HCT116 (cell line): Measurements from ENCODE around the gene PRM3. TPM values are rescaled to one million over a fixed set of nuclear protein-coding genes. Genes with fewer than 3 reads are reported as not detected.

ENCODE experiments used
- ATAC-seq: fragments of 200-7000 bp; cut with Tn5 transposase; 2 replicates; pipeline ENCODE4 v1.9.1; 2020; ENCODE audit warnings: mild to moderate bottlenecking, moderate library complexity
- Bru-seq: library from RNA; stranded (reverse); fragments of 400-500 nt; gene quantifications from one replicate; lab custom pipeline; 2021; lab: Mats Ljungman, UMichigan
- BruChase-seq, 2 experiments: library from RNA; stranded (reverse); fragments of 400-500 nt; gene quantifications; one replicate each; lab custom pipeline; 2021; lab: Mats Ljungman, UMichigan
- BruUV-seq: library from RNA; stranded (reverse); fragments of 400-500 nt; replicated peaks from 2 replicates; lab custom pipeline; 2021; lab: Mats Ljungman, UMichigan
- CTCF ChIA-PET: fragments of 300-600 bp; sonication (Branson Sonifier 250); formaldehyde crosslinking; loops from one replicate; lab custom pipeline; 2021; ENCODE audit warnings: antibody characterized with exemption; lab: Charles Lee
- POLR2A ChIA-PET: fragments of 300-600, 350-600 bp; sonication (Branson Sonifier 250); formaldehyde crosslinking; loops from one replicate; lab custom pipeline; 2021; ENCODE audit warnings: antibody characterized with exemption; lab: Charles Lee
- RAD21 ChIA-PET, 2 experiments: fragments of 300-600 bp; sonication (Branson Sonifier 250); formaldehyde crosslinking; loops; one replicate each; lab custom pipeline; 2023; ENCODE audit warnings: low total read pairs in 2 of 2; ENCODE audit not compliant: uncharacterized antibody in 2 of 2, unreplicated experiment in 2 of 2, low non-redundant PET in 1 of 2; lab: Charles Lee
- DNase-seq: peaks from one replicate; pipeline ENCODE4 v3.0.0-alpha.2; 2010; ENCODE audit warnings: low read depth, low spot score
- H2AFZ ChIP-seq: fragments of 200-600 bp; shearing (Covaris generic), sonication (generic); 2 replicates; pipeline ENCODE4 v1.6.1; 2017; ENCODE audit warnings: low read depth, mixed run types, mixed read lengths, antibody characterized with exemption, low read length; ENCODE audit not compliant: poor library complexity, severe bottlenecking
- H3K27ac ChIP-seq: 2 replicates; pipeline ENCODE4 v1.5.1; 2012; ENCODE audit warnings: low read depth, low read length
- H3K27me3 ChIP-seq: fragments of 200-600 bp; sonication (generic); 2 replicates; pipeline ENCODE4 v1.6.1; 2016; ENCODE audit warnings: mixed run types, low read length, mixed read lengths; ENCODE audit not compliant: insufficient read depth
- H3K36me3 ChIP-seq, 2 experiments: fragments of 200-500 bp in 1 of 2; fragments of 200-600 bp in 1 of 2; sonication (Bioruptor generic) in 1 of 2; sonication (generic) in 1 of 2; 2 replicates each; pipeline versions ENCODE4 v1.5.1 to v1.6.1; 2014 to 2016; ENCODE audit warnings: low read length in 2 of 2, inconsistent platforms in 1 of 2, mixed read lengths in 1 of 2, mixed run types in 1 of 2; ENCODE audit not compliant: insufficient read depth in 2 of 2, control insufficient read depth in 1 of 2
- H3K4me1 ChIP-seq, 2 experiments: fragments of 200-600 bp in 1 of 2; sonication (generic) in 1 of 2; 2 replicates each; pipeline versions ENCODE4 v1.5.1 to v1.6.1; 2012 to 2017; ENCODE audit warnings: low read length in 2 of 2, inconsistent platforms in 1 of 2, mild to moderate bottlenecking in 1 of 2, mixed read lengths in 1 of 2, mixed run types in 1 of 2, moderate library complexity in 1 of 2; ENCODE audit not compliant: insufficient read depth in 2 of 2, control insufficient read depth in 1 of 2
- H3K4me2 ChIP-seq: fragments of 200-600 bp; sonication (generic); 2 replicates; pipeline ENCODE4 v1.6.1; 2017; ENCODE audit warnings: mixed run types, low read length, mixed read lengths
- H3K4me3 ChIP-seq, 2 experiments: fragments of 200-600 bp in 1 of 2; sonication (generic) in 1 of 2; replicated peaks in 1 of 2; 2 replicates each; pipeline ENCODE4 v1.5.1; 2011 to 2016; ENCODE audit warnings: low read length in 2 of 2, control low read depth in 1 of 2, low read depth in 1 of 2, mild to moderate bottlenecking in 1 of 2, mixed read lengths in 1 of 2, mixed run types in 1 of 2
- H3K79me2 ChIP-seq: fragments of 200-600 bp; sonication (generic); 2 replicates; pipeline ENCODE4 v1.6.1; 2017; ENCODE audit warnings: mild to moderate bottlenecking, mixed run types, low read length, moderate library complexity, mixed read lengths; ENCODE audit not compliant: insufficient read depth
- H3K9ac ChIP-seq: fragments of 200-600 bp; sonication (generic); 2 replicates; pipeline ENCODE4 v1.6.1; 2016; ENCODE audit warnings: low read length, mixed read lengths
- H3K9me2 ChIP-seq: fragments of 200-600 bp; sonication (generic), shearing (Covaris generic); 2 replicates; pipeline ENCODE4 v1.6.1; 2017; ENCODE audit warnings: mixed run types, mild to moderate bottlenecking, moderate library complexity; ENCODE audit not compliant: insufficient read depth
- H3K9me3 ChIP-seq, 2 experiments: fragments of 200-500 bp in 1 of 2; fragments of 200-600 bp in 1 of 2; sonication (Bioruptor generic) in 1 of 2; sonication (generic) in 1 of 2; 2 replicates each; pipeline ENCODE4 v1.6.1; 2014 to 2017; ENCODE audit warnings: low read length in 2 of 2, mixed read lengths in 2 of 2, inconsistent platforms in 1 of 2, low read depth in 1 of 2, mild to moderate bottlenecking in 1 of 2, mixed run types in 1 of 2, moderate library complexity in 1 of 2; ENCODE audit not compliant: control insufficient read depth in 1 of 2, insufficient read depth in 1 of 2
- H4K20me1 ChIP-seq: fragments of 200-600 bp; sonication (generic), shearing (Covaris generic); 2 replicates; pipeline ENCODE4 v1.6.1; 2017; ENCODE audit warnings: mixed run types, mild to moderate bottlenecking, moderate library complexity; ENCODE audit not compliant: insufficient read depth
- CEBPB ChIP-seq: IDR thresholded peaks from 2 replicates; pipeline ENCODE4 v1.6.1; 2012; ENCODE audit warnings: low read depth
- EZH2 ChIP-seq: fragments of 200-600 bp; sonication (generic); IDR thresholded peaks from 2 replicates; pipeline ENCODE4 v1.6.1; 2017; ENCODE audit warnings: antibody characterized with exemption, mixed run types
- EZH2phosphoT487 ChIP-seq: fragments of 200-600 bp; IDR thresholded peaks from 2 replicates; pipeline ENCODE4 v1.6.1; 2018; ENCODE audit warnings: antibody characterized with exemption, borderline replicate concordance
- FOSL1 ChIP-seq: IDR thresholded peaks from 2 replicates; pipeline ENCODE4 v1.6.1; 2012; ENCODE audit warnings: low read depth
- JUND ChIP-seq: IDR thresholded peaks from 2 replicates; pipeline ENCODE4 v1.6.1; 2012
- POLR2AphosphoS5 ChIP-seq: IDR thresholded peaks from 2 replicates; pipeline ENCODE4 v1.6.1; 2011; ENCODE audit warnings: mild to moderate bottlenecking, low read depth, low read length, moderate library complexity
- RAD21 ChIP-seq: IDR thresholded peaks from 2 replicates; pipeline ENCODE4 v1.6.1; 2012; ENCODE audit warnings: low read depth, mild to moderate bottlenecking
- TCF7L2 ChIP-seq: IDR thresholded peaks from 2 replicates; pipeline ENCODE4 v1.7.0; 2011; ENCODE audit warnings: borderline replicate concordance, inconsistent platforms; ENCODE audit not compliant: insufficient read depth, insufficient read length; ENCODE audit errors: extremely low read depth
- ZFX ChIP-seq: fragments of 450-650 bp; IDR thresholded peaks from 2 replicates; pipeline ENCODE4 v1.6.1; 2017
- ZNF274 ChIP-seq: fragments of 200-500 bp; sonication (Bioruptor generic); IDR thresholded peaks from 2 replicates; pipeline ENCODE4 v1.6.1; 2014; ENCODE audit warnings: mild to moderate bottlenecking, low read depth, low read length, inconsistent platforms
- intact Hi-C: fragments of 100-400 bp; cut with micrococcal nuclease; formaldehyde crosslinking; loops from 2 replicates; pipeline ENCODE4 v1.10.0; 2022
- long read RNA-seq: library from polyadenylated mRNA; unstranded; transcript quantifications from one replicate; pipeline ENCODE4 v2.0.0, GENCODE V29; 2021; ENCODE audit not compliant: unreplicated experiment
- polyA plus RNA-seq: library from polyadenylated mRNA; unstranded; fragments of >200 nt; gene quantifications from 2 replicates; pipeline ENCODE4 v1.2.1, GENCODE V29; 2012; ENCODE audit warnings: missing spikeins
- total RNA-seq: library from RNA; stranded (reverse); gene quantifications from one replicate; pipeline ENCODE4 v1.2.1, GENCODE V29; 2021; ENCODE audit not compliant: unreplicated experiment
- TF ChIP-seq, protein P1 (sequence below): IDR thresholded peaks from 2 replicates; pipeline ENCODE4 v1.6.1; 2011; ENCODE audit warnings: mild to moderate bottlenecking, low read length, moderate library complexity; ENCODE audit not compliant: insufficient replicate concordance; ENCODE audit errors: extremely low read depth
- TF ChIP-seq, protein P2 (sequence below): IDR thresholded peaks from 2 replicates; pipeline ENCODE4 v1.6.1; 2012
- TF ChIP-seq, protein P3 (sequence below): IDR thresholded peaks from 2 replicates; pipeline ENCODE4 v1.6.1; 2012
- TF ChIP-seq, protein P4 (sequence below), 3 experiments: fragments of 200-600 bp in 1 of 3; sonication (generic) in 1 of 3; IDR thresholded peaks in 2 of 3; conservative IDR thresholded peaks in 1 of 3; 2 replicates each; pipeline ENCODE4 v1.5.1; 2012 to 2017; ENCODE audit warnings: low read depth in 2 of 3, low read length in 2 of 3, antibody characterized with exemption in 1 of 3, borderline replicate concordance in 1 of 3, control low read depth in 1 of 3, mild to moderate bottlenecking in 1 of 3, mixed read lengths in 1 of 3, mixed run types in 1 of 3, moderate library complexity in 1 of 3; ENCODE audit not compliant: insufficient read depth in 1 of 3

The PRM3 gene, protein sequence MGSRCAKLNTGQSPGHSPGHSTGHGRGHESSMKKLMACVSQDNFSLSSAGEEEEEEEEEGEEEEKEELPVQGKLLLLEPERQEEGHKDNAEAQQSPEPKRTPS
- total RNA-seq = not detected
- polyA plus RNA-seq = not detected in 2 replicates
- Bru-seq, nascent RNA = not detected
- not detected for BruChase-seq, experiment 1, labeled RNA remaining after a 6-hour chase
- BruChase-seq, experiment 2, labeled RNA remaining after a 2-hour chase = not detected
- long read RNA-seq = 0 reads

DNA sequence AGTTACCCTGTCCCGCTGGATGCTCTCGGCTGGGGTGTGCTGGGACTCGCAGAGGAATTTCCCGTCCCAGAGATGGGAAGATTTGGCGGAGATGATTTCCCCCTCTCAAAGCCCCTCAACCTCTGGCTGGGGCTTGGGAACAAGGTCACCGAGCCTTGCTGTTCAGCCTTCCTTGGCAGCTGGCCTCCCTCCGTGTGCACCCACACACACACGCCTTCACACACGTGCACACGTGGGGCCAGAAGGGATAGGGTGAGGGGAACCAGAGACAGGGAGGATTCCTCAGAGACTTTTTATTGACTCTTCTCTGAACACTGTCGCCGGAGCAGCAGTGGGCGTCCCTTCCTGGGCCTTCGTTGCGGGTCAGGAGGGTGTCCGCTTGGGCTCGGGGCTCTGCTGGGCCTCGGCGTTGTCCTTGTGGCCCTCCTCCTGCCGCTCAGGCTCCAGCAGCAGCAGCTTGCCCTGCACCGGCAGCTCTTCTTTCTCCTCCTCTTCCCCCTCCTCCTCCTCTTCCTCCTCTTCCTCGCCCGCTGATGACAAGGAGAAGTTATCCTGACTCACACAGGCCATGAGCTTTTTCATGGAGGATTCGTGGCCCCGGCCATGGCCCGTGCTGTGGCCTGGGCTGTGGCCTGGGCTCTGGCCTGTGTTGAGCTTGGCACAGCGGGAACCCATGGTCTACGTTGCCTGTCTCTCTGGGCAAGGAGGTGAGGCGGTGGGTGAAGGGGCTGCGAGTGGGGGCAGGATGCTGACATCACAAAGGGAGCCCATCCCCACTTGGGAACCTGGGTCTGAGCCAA is at the start of gene PRM3:
Gene PRM3, minus strand, starts transcription at position 709 of the 800 bp plus-strand sequence. Its CDS starts 34 bp downstream, at position 675.
- no peak for ATAC-seq
- Histone ChIP-seq H3K79me2 (no peaks in the 10 kb centered on the region), H3K9me3 (no peaks in the 10 kb centered on the region), H3K27me3 (no peaks in the 10 kb centered on the region), H4K20me1 (no peaks in the 10 kb centered on the region)
- TF ChIP-seq, protein P1, sequence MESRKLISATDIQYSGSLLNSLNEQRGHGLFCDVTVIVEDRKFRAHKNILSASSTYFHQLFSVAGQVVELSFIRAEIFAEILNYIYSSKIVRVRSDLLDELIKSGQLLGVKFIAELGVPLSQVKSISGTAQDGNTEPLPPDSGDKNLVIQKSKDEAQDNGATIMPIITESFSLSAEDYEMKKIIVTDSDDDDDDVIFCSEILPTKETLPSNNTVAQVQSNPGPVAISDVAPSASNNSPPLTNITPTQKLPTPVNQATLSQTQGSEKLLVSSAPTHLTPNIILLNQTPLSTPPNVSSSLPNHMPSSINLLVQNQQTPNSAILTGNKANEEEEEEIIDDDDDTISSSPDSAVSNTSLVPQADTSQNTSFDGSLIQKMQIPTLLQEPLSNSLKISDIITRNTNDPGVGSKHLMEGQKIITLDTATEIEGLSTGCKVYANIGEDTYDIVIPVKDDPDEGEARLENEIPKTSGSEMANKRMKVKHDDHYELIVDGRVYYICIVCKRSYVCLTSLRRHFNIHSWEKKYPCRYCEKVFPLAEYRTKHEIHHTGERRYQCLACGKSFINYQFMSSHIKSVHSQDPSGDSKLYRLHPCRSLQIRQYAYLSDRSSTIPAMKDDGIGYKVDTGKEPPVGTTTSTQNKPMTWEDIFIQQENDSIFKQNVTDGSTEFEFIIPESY = no peak
- TF ChIP-seq FOSL1 (no peak), ZFX (no peak), POLR2AphosphoS5 (no peak), RAD21 (no peak), EZH2phosphoT487 (no peak), JUND (no peak), CEBPB (no peak), ZNF274 (no peak), TCF7L2 (no peak), EZH2 (no peak)
- TF ChIP-seq, protein P2, sequence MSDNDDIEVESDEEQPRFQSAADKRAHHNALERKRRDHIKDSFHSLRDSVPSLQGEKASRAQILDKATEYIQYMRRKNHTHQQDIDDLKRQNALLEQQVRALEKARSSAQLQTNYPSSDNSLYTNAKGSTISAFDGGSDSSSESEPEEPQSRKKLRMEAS = no peak
- TF ChIP-seq, protein P3, sequence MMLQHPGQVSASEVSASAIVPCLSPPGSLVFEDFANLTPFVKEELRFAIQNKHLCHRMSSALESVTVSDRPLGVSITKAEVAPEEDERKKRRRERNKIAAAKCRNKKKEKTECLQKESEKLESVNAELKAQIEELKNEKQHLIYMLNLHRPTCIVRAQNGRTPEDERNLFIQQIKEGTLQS = no peak
- TF ChIP-seq, protein P4, sequence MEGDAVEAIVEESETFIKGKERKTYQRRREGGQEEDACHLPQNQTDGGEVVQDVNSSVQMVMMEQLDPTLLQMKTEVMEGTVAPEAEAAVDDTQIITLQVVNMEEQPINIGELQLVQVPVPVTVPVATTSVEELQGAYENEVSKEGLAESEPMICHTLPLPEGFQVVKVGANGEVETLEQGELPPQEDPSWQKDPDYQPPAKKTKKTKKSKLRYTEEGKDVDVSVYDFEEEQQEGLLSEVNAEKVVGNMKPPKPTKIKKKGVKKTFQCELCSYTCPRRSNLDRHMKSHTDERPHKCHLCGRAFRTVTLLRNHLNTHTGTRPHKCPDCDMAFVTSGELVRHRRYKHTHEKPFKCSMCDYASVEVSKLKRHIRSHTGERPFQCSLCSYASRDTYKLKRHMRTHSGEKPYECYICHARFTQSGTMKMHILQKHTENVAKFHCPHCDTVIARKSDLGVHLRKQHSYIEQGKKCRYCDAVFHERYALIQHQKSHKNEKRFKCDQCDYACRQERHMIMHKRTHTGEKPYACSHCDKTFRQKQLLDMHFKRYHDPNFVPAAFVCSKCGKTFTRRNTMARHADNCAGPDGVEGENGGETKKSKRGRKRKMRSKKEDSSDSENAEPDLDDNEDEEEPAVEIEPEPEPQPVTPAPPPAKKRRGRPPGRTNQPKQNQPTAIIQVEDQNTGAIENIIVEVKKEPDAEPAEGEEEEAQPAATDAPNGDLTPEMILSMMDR (IDR thresholded peaks at IDR 0.05 in 2 of 3, conservative IDR thresholded peaks at IDR 0.05 in 1 of 3; ENCODE audit: borderline replicate concordance in 1 of 3, insufficient read depth in 1 of 3, low read depth in 2 of 3, low read length in 2 of 3) = no peak
- TF ChIP-seq, all 23 proteins: peak for 0
- no peak within 1 kb of the TSS for H2AFZ ChIP-seq
- no TSS peak for BruUV-seq
- H3K27ac ChIP-seq = no peak within 1 kb of the TSS
- H3K9me2 ChIP-seq = no peaks in the 10 kb centered on the region
- ChIA-PET CTCF (no interaction called here), POLR2A (interaction anchor here (1.4 kb wide), 1 partner anchor 17 kb away, joined by 5 read pairs; the partner anchor contains the start of gene SOCS1), RAD21 (no interaction called here)
- no peak within 1 kb of the TSS for H3K4me2 ChIP-seq
- H3K4me3 ChIP-seq = no peak within 1 kb of the TSS
- H3K36me3 ChIP-seq = no peaks in the 10 kb centered on the region
- intact Hi-C loops = no loop called here
- no peaks in the 10 kb centered on the region for H3K4me1 ChIP-seq
- H3K9ac ChIP-seq = no peak within 1 kb of the TSS
- DNase-seq = no peak
